Measurements from ENCODE around the gene PNMA8C. TPM values are rescaled to one million over a fixed set of nuclear protein-coding genes. Genes with fewer than 3 reads are reported as not detected.
A peak's percentile ranks its signal among the peaks of the same experiment; 100 is the strongest.
"Not testable (repeated sequence)": the region's sequence is repeated elsewhere in the genome, so short reads cannot be mapped to it uniquely, and the experiment has no call there.

The PNMA8C gene
- total and polyA plus RNA-seq, 5 donors = 0.05 to 0.31 (median 0.24) TPM

- 90% methylated on average over 20 of the region's 20 CpGs for WGBS
- intact Hi-C loops (cut with DNase I) = no loop called here
- no peak for ATAC-seq
- peaks cover 8% of the 10 kb centered on the region for H3K4me1 ChIP-seq (ENCODE audit: control insufficient read depth, insufficient read depth, low read length)
- H3K9me3 ChIP-seq (ENCODE audit: control insufficient read depth, low read length) = no peaks in the 10 kb centered on the region
- H3K4me3 ChIP-seq (ENCODE audit: low read length) = no peak overlapping the region
- peak in 1 of 3 donors; percentile 39 for DNase-seq
- no peaks in the 10 kb centered on the region for H3K27me3 ChIP-seq (ENCODE audit: control insufficient read depth, insufficient read depth)
- no peak overlapping the region for H3K27ac ChIP-seq (ENCODE audit: low read length)
These were observed 52.2 kb downstream of the PNMA8C start for GRCh38 chr19:46376241-46377153.

- intact Hi-C loops (cut with DNase I); H3K27ac ChIP-seq (ENCODE audit: low read length); H3K9me3 ChIP-seq (ENCODE audit: control insufficient read depth, low read length); ATAC-seq; H3K27me3 ChIP-seq (ENCODE audit: control insufficient read depth, insufficient read depth); H3K4me1 ChIP-seq (ENCODE audit: control insufficient read depth, insufficient read depth, low read length); H3K4me3 ChIP-seq (ENCODE audit: low read length): not testable (repeated sequence)
- peak in 1 of 3 donors; percentile 40 for DNase-seq
- 96% methylated on average over 22 of the region's 22 CpGs for WGBS
These were observed 53.2 kb downstream of the PNMA8C start for GRCh38 chr19:46375476-46376067.

Other genes starting within 250 kb of the PNMA8C start
- not detected for gene IGFL1, start 199.2 kb downstream of the PNMA8C start, total RNA-seq
- not detected for gene IGFL1, start 199.2 kb downstream of the PNMA8C start, polyA plus RNA-seq
- gene HIF3A, start 131.9 kb downstream of the PNMA8C start, total RNA-seq = 100 to 1,000 TPM in 1 of 4 donors, 10 to 100 TPM in 3; 60.0 to 132 (median 90.8) TPM
- gene HIF3A, start 131.9 kb downstream of the PNMA8C start, polyA plus RNA-seq = 94.7 TPM
- gene PPP5C, start 81.8 kb downstream of the PNMA8C start, total RNA-seq = 10 to 100 TPM; 62.4 to 74.1 (median 64.7) TPM
- 62.7 TPM for gene PPP5C, start 81.8 kb downstream of the PNMA8C start, polyA plus RNA-seq
- 10 to 100 TPM; 47.0 to 54.6 (median 49.9) TPM for gene CCDC8, start 15.4 kb downstream of the PNMA8C start, total RNA-seq
- gene CCDC8, start 15.4 kb downstream of the PNMA8C start, polyA plus RNA-seq = 28.8 TPM
- gene PNMA8A, start 42.6 kb upstream of the PNMA8C start, total RNA-seq = 10 to 100 TPM; 15.7 to 29.8 (median 26.4) TPM
- gene PNMA8A, start 42.6 kb upstream of the PNMA8C start, polyA plus RNA-seq = 10.7 TPM
- gene PNMA8B, start 66.9 kb upstream of the PNMA8C start, total RNA-seq = 1 to 10 TPM; 2.1 to 3.7 (median 2.3) TPM
- 1.6 TPM for gene PNMA8B, start 66.9 kb upstream of the PNMA8C start, polyA plus RNA-seq
- 100 to 1,000 TPM; 232 to 357 (median 343) TPM for gene CALM3, start 172.4 kb upstream of the PNMA8C start, total RNA-seq
- 365 TPM for gene CALM3, start 172.4 kb upstream of the PNMA8C start, polyA plus RNA-seq
- 10 to 100 TPM in 2 of 4 donors, 1 to 10 TPM in 2; 7.6 to 13.5 (median 9.5) TPM for gene PTGIR, start 196.2 kb upstream of the PNMA8C start, total RNA-seq
- gene PTGIR, start 196.2 kb upstream of the PNMA8C start, polyA plus RNA-seq = 6.7 TPM
- gene GNG8, start 207.3 kb upstream of the PNMA8C start, total RNA-seq = 1 to 10 TPM; 3.0 to 7.4 (median 4.7) TPM
- gene GNG8, start 207.3 kb upstream of the PNMA8C start, polyA plus RNA-seq = not detected
- 10 to 100 TPM; 24.6 to 46.5 (median 37.2) TPM for gene DACT3, start 232.2 kb upstream of the PNMA8C start, total RNA-seq
- gene DACT3, start 232.2 kb upstream of the PNMA8C start, polyA plus RNA-seq = 28.3 TPM